Measurements from ENCODE around the gene OR52E8.

Gene OR52E8

DNA sequence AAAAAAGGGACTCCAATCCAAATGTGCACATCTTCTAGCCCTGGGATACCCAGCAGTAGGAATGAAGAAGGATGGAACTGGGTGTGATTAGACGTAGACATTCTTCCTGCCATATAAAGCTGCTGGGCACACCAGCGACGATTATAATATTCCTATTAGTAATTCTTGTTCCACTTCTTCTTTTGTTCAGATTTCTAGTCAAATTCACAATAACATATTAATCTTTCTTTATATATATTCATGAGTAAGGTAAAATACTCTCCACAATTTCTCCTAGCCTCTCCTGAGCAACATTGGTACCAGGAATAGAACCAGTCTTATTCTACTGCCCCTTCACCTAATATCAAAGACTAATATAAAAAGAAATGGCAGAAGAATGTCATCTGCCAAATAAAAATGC lies at the start of gene OR52E8:
Gene OR52E8, minus strand, starts transcription at position 101 of the 400 bp plus-strand sequence. Its CDS starts 0 bp downstream, at position 101.
- no peak for DNase-seq

GRCh38 chr11:5899534-5899933 lies 42.0 kb upstream of the OR52E8 start:
- no peak for DNase-seq

DNA sequence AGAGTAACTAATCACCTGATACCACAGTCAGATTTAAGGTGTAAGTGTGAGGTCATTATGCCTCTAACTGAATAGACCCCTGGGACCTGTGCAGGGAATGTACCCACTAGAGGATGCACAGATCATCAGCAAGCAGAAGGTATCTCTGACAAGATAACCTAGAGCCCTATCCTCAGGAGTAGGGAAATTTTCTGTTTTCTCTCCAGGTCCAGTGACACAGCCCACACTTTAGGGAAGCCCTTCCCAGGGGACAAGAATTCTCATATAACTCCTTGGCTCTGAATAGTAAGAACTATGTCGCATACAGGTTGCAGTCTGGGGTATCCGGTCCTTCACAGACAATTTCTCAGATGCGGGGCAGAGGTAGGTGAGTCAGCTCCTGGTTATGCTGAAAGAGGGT lies 35.4 kb upstream of the OR52E8 start, which contains the start of gene OR52E5:
Gene OR52E5, plus strand, starts transcription at position 301 of the 400 bp plus-strand sequence. CDS start 7,569 bp downstream, outside the sequence.
- no peak for DNase-seq

DNA sequence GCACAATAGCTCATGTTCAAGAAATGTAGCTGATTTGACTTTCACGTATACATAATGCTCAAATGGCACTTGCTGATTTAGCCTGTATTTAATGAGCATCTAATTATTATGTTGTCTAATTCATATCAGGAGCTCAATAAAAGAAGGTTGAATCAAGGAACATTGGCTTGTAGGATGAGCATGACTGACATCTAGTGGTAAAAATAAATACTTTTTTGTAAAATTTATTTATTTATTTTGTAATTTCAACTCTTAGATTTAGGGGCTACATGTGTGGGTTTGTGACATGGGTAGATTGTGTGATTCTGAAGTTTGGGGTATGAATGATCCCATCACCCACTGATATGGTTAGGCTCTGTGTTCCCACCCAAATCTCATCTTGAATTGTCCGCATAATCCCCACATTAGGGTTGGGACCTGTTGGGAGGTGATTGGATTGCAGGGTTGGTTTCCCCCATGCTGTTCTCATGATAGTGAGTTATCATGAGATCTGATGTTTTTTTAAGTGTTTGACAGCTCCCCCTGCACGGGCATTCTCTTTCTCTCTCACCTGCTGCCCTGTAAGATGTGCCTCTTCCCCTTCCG lies 33.8 kb upstream of the OR52E8 start:
- no peak for DNase-seq

DNA sequence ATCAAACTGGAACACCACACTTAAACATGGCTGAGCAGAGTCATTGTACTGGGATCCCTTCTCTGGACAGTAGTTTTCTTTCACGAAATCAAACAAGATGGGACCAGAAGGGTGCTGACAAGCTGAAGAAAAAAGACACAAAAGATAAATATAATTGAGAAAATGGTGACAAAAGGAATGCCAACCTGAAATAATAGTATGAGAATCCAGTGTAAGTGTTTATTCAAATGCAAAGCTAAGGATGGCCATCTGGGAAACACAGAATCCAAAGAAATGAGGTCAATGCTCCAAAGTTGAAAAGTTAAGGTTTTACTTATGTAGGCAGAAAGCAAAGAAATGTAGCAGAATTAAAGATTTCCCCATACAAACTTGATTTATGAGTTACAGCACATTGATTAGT lies 30.2 kb upstream of the OR52E8 start:
- DNase-seq = no peak

DNA sequence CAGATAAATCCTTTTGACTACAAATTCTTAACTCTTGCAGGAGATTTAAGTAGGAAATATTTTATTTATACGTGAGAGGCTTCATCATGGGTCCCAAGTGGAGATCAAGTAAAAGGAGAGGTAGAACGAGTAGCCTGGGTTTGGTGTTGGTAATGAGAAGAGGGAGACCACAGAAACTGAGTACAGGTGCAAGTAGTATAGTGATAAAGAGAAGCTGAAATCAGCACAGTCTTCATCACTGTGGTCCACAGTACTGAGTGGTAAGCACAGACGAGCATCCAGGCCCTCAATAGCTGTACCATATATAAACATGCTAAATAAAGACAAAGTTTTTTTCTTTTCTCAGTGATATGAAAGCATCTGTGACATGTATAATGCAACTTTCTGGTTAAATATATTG lies 29.7 kb upstream of the OR52E8 start:
- DNase-seq = no peak

- DNase-seq = no peak
Measured at GRCh38 chr11:5881756-5882155, 24.3 kb upstream of the OR52E8 start.

- no peak for DNase-seq
Measured at GRCh38 chr11:5880329-5880728, 22.8 kb upstream of the OR52E8 start, which contains the start of gene OR52E4. Gene OR52E4, plus strand, starts transcription at chr11:5880629. Its CDS starts 3,664 bp downstream, at chr11:5884293.

- no peak for DNase-seq
Measured at GRCh38 chr11:5878564-5878963, 21.1 kb upstream of the OR52E8 start.

DNA sequence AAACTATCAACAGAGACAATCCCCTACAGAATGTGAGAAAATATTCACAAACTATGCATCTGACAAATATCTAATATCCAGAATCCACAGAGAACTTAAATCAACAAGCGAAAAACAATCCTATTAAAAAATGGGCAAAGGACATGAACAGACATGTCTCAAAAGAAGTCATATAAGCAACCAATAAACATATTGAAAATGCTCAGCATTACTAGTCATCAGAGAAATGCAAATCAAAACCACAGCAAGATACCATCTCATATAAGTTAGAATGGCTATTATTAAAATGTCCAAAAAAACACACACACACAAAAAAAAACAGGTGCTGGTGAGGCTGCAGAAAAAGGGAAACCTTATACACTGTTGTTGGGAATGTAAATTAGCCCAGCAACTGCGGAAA lies 8.3 kb upstream of the OR52E8 start:
- no peak for DNase-seq

- DNase-seq = no peak
Measured at GRCh38 chr11:5851002-5851401, 6.5 kb downstream of the OR52E8 start.

GRCh38 chr11:5847711-5848110 lies 9.8 kb downstream of the OR52E8 start:
- no peak for DNase-seq

DNA sequence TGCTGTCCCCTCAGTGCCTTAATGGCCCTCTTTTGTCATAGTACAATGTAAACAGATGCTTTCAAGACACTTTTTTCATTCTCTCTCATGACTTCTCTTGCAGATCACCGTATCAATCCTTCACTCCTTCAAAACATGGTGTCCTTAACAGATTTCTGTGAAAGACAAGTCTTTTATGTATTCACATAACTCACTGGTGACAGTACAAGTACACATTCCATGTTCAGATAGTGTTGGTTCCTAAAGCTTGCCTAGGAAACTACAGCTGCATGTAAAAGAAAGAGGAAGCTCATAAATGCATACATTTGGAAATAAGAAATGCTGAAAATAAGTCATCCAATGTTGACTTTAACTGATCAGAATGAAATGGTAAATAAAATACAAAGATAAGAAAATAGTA lies 10.8 kb downstream of the OR52E8 start:
- DNase-seq = no peak

DNA sequence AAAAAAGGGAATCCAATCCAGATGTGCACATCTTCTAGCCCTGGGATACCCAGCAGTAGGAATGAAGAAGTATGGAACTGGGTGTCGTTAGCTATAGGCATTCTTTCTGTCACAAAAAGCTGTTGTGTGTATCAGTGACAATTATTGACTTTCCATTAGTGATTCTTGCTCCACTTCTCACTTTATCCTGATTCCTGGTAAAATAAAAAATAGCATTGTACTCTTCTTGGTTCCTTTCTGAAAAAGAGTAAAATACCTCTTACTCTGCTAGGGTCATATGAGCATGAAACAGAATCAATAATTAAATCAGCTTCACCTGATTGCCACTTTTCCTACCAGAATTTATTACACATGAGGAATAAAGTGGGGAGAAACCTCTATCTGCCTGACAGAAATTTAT lies 15.7 kb downstream of the OR52E8 start, which contains the start of gene OR52E6:
Gene OR52E6, minus strand, starts transcription at position 101 of the 400 bp plus-strand sequence. Its CDS starts 0 bp downstream, at position 101.
- no peak for DNase-seq

- DNase-seq = no peak
Measured at GRCh38 chr11:5837695-5838094, 19.8 kb downstream of the OR52E8 start.

DNA sequence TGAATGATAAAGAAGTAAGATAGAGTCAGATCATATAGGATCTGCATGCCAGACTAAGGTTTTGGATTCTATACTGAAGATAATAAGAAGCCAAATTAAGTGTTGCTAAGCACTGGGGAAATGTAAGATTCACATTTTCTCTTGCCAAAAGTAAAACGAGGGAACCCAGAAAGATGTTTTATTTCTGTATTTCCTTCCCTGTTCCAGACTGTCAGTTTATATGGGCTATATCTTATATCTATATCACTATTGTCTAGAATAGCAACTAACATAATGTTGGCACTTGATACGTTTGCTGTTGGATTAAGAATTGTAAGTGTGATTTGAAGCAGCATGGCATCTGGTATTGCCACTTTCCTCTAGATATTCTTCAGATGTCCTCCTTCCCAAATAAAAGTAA lies 24.0 kb downstream of the OR52E8 start:
- no peak for DNase-seq

- no peak for DNase-seq
Measured at GRCh38 chr11:5831196-5831829, 26.2 kb downstream of the OR52E8 start.

- DNase-seq = no peak
Measured at GRCh38 chr11:5818245-5818886, 39.1 kb downstream of the OR52E8 start.

- no peak for DNase-seq
Measured at GRCh38 chr11:5815534-5815933, 42.0 kb downstream of the OR52E8 start.

GRCh38 chr11:5809905-5810795 lies 47.3 kb downstream of the OR52E8 start:
- no peak for DNase-seq

DNA sequence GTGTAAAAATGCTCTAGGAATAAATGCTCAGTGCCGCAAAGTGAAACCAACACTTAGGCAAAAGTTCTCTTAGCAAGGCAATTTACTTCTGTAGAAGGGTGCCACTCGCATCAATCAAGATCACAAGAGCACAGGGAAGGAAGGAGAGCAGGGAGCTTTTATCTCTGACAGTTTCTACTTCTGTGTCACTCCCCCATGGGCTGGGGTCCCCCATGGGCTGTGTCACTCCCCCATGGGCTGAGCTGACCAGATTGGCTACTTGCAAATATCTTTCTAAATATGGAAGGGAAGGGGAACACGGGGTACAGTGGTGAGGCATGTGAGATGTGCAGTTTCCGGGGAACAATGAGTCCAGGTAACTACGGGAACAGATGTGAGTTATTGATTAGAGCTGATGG lies 48.4 kb downstream of the OR52E8 start:
- DNase-seq = no peak

GRCh38 chr11:5808500-5809121 lies 48.9 kb downstream of the OR52E8 start, which contains the start of gene OR52N2:
Gene OR52N2, plus strand, starts transcription at chr11:5808924. Its CDS starts 11,412 bp downstream, at chr11:5820336.
- peak; percentile 9 to 50 (median 22) for DNase-seq
